HL-60 (cell line): ENCODE data around the gene SYVN1.

Experiments used
- REST ChIP-seq: IDR thresholded peaks from 2 replicates; pipeline ENCODE4 v1.6.1; 2012; ENCODE audit warnings: low read depth; ENCODE audit not compliant: insufficient replicate concordance
- TF ChIP-seq, protein P1 (sequence below): IDR thresholded peaks from one replicate; pipeline ENCODE4 v1.5.1; 2011; ENCODE audit warnings: low read length, control low read depth, inconsistent platforms; ENCODE audit not compliant: insufficient read depth

- TF ChIP-seq, protein P1, sequence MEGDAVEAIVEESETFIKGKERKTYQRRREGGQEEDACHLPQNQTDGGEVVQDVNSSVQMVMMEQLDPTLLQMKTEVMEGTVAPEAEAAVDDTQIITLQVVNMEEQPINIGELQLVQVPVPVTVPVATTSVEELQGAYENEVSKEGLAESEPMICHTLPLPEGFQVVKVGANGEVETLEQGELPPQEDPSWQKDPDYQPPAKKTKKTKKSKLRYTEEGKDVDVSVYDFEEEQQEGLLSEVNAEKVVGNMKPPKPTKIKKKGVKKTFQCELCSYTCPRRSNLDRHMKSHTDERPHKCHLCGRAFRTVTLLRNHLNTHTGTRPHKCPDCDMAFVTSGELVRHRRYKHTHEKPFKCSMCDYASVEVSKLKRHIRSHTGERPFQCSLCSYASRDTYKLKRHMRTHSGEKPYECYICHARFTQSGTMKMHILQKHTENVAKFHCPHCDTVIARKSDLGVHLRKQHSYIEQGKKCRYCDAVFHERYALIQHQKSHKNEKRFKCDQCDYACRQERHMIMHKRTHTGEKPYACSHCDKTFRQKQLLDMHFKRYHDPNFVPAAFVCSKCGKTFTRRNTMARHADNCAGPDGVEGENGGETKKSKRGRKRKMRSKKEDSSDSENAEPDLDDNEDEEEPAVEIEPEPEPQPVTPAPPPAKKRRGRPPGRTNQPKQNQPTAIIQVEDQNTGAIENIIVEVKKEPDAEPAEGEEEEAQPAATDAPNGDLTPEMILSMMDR: no peak
- TF ChIP-seq REST: peak; percentile 7
These were observed 12.9 kb downstream of the SYVN1 start for GRCh38 chr11:65121447-65121864.
